NCI-H2081 treated with DMSO at 0.1 percent for 48 hours (cell line): ENCODE measurements around the gene SCYGR3.

Experiments used
- DNase-seq: peaks from one replicate; lab custom pipeline; 2025; lab: John Stamatoyannopoulos, UW

Gene SCYGR3, protein sequence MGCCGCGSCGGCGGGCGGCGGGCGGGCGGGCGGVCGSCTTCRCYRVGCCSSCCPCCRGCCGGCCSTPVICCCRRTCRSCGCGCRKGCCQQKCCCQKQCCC

DNA sequence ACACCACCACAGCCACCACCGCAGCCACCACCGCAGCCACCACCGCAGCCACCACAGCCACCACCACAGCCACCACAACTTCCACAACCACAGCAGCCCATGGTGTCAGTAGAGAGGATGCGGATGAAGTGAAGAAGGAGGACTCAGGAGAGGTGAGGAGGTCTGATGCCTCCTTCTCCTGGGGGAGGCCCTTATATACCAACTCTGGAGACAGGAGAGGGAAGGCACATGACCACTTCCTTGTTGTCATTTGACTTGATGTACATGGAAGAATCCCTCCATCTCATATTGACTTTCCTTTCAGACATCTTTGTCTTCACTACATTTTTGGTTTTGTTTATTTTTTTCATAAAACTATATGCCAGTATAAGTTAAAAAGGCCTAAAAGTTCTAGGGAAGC is at the start of gene SCYGR3:
Gene SCYGR3 (minus strand): TSS at position 101 of the 400 bp plus-strand sequence. CDS start 0 bp downstream, at position 101.
- DNase-seq = no peak

GRCh38 chr2:227661827-227662226 is 47.2 kb upstream of the SCYGR3 start:
- DNase-seq = no peak

DNA sequence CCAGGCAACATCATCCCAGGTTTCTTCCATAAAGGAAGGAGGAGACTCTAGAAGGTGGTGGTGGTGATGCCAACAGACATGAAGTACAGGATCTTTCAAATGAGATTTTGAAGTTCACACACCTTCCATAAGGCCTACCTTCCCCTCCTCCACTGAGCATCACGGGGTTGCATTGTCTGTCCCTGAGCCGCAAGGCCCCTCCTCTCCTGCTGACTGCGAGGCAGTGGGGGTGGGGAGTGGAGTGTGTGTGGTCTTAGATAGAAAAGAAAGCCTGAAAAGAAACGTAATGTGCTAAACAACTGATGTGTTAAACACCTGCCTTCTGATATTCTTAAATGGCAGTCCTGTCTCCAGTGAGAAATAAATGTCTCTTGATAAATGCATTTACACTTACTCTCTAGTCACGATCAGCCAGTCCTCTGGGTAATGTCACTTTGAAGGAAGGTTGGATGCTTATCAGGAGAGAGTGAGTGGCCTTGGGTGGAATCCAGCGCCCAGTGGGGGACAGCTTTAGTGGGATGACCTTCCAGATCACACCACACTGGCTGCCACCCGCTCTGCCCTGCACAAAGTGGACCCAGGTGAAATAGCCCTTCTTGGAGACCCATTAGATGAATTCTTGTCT is 46.5 kb upstream of the SCYGR3 start:
- no peak for DNase-seq

DNA sequence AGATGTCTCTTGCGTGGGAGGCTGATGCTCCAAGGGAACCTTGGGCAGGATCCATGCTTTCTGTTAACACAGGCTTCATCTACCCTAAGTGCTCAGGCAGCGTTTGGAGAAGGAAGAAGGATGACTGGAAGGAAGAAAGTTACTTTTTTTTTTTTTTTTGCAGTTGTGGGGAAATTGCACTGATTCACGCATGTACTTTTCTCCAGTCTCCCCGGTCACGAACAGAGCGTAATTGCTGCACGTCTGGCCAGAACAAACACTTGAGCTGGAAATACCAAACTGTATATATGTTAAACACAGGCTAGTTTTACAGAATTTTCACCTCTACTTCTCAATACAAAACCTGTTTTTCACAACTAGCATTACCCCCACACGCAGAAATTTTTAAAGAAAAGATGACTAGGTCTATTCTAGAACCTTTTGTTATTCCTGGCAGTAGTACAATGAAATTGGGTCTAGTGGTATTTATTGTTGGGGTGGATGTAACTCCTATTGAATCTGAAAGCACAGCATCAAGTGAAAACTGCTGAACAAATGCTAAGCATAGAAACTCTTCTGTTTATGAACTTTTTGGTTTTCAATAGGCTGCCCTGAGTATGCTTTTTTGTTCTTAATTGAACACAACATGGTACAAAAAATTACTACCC is 42.7 kb upstream of the SCYGR3 start:
- DNase-seq = no peak

DNA sequence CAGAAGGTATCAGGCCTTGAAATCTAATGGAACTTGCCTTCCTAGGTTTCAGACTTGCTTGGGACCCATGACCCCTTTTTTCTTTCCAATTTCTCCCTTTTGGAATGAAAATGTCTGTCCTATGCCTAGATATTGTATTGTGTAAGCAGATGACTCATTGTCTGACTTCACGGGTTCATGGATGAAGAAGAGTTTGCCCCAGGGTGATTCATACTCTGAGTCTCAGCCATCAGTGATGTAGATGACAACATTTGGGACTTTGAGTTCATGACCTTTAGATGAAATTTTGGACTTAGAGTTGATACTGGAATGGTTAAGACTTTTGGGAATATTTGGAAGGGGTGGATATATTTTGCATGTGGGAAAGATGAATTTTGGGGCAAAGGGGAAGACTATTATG is 40.8 kb upstream of the SCYGR3 start:
- no peak for DNase-seq

- DNase-seq = no peak
These were observed 39.8 kb upstream of the SCYGR3 start for GRCh38 chr2:227654426-227654825.

- no peak for DNase-seq
These were observed 38.8 kb upstream of the SCYGR3 start for GRCh38 chr2:227653419-227653818.

GRCh38 chr2:227643990-227644551 is 29.4 kb upstream of the SCYGR3 start:
- no peak for DNase-seq

DNA sequence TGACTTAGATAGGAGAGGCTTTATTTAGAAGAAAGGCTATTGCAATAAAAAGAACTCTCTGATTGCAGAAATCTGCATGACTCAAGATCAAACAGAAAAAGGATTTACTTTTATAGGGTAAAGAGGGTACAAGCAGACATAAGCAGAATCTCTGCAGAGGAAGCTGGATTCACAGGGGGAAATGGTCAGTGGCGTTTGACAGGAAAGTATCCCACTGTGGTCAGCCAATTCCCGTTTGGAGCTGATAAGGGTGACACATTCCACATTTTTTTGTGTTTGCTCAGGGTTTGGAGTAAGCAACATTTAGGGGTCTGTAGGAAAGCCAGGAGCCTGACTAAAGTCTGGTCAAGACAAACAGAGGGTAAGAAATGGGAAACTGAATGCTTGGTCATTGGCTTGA is 28.0 kb upstream of the SCYGR3 start:
- no peak for DNase-seq

DNA sequence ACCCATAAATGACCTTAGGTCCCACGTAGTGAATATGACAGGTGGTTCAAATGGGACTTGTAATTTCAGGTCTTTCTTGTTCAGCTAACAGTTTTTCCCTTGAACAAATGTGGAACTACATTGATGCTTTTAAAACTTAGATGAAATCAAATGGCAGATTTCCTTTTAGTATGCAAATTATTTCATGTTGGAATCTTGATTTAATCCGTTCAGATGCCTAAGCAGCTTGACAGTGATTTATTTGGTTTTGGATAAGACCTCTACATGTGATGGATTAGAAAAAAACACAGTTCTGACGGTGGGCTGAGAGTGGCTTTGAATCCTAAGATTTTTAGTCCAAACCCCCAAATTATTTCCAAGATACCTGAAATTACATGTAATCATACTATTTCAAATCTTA is 19.6 kb upstream of the SCYGR3 start:
- DNase-seq = no peak

DNA sequence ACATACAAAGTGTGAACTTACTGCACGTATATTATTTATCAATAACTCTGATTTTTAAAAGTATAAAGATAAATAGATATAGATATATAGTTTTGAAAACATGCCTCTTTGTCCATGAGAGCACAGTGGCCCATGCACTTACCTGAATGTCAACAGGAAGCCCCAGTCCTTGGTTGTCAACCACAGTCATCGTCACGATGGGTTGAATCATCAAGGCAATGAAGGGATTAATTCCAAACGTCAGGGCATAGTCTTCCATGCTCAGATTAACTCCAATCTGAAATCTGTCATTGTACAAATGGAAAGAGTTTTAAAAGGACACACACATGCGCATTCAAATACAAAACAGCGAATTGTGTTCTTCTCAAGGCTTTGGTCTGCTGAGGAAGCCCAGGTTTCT is 18.2 kb upstream of the SCYGR3 start:
- DNase-seq = no peak

GRCh38 chr2:227630322-227630721 is 15.7 kb upstream of the SCYGR3 start:
- DNase-seq = no peak

- DNase-seq = no peak
These were observed 14.8 kb upstream of the SCYGR3 start for GRCh38 chr2:227629435-227629834.

DNA sequence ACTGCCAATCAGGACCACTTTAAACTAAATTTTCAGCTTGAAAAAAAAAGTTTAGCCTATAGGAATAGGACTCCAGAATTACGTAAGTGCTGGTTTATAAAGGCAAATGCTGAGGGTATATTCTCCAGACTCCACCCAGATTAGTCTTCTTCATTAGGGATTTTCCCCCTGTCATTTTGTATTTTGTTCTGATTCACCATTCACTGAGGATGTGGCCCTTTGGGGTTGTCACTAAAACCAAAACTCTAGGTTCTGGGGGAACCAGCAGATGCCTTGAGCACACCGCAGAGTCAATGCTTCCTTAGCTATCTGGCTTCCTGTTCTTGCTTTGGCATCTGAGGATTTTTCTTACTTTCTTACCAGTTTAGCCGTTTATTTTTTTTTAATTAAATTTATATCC is 13.1 kb upstream of the SCYGR3 start:
- DNase-seq = no peak

- DNase-seq = no peak
These were observed 12.0 kb upstream of the SCYGR3 start for GRCh38 chr2:227626580-227627151.

DNA sequence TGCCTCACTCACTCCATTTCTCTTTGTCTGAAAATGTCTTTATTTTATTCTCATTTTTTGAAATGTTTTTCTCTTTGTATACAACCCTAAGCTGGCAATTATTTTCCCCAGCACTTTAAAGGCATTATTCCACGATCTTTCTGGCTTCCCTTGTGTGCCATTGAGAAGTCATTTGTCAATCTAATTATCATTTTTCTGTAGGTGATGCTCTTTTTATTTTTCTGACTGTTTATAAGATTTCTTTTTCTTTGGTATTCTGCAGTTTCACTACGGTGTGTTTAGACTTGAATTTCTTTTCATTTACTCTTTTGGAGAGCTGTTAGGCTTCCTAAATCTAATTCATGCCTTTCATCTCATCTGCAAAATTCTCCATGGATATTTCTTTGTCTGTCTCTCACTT is 10.8 kb upstream of the SCYGR3 start:
- DNase-seq = no peak

GRCh38 chr2:227623226-227623625 is 8.6 kb upstream of the SCYGR3 start:
- DNase-seq = no peak

DNA sequence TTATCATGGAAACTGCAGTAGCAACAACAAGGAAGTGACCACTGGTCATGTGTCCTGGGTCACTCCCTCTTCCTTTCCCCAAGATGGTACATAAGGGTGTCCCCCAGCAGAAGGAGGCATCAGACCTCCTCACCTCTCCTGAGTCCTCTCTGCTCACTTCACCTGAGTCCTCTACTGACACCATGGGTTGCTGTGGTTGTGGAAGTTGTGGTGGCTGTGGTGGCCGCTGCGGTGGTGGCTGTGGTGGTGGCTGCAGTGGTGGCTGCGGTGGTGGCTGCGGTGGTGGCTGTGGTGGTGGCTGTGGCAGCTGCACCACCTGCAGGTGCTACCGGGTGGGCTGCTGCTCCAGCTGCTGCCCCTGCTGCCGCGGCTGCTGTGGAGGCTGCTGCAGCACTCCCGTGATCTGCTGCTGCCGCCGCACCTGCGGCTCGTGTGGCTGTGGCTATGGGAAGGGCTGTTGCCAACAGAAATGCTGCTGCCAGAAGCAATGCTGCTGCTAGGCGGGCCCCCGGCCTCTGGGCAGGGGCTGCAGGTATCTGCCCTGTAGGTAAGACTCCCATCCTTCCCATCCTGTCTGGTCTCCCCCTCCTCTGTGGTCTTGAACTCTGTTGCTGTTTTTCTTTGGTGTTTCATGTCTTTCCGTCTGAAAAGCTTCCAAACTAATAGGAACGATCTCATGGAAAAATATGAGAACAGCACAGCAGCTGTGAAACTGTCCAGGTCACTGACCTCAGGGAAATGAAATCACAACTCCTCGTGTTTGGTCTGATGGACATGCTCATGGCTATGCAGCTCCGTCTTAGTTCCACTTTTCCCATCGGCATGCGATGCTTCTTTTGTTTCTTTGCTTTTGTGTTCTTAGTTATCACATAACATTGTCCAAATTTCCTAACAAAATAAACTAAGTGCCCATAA is 2.9 kb upstream of the SCYGR3 start, which contains the start of gene SCYGR4:
Gene SCYGR4 (plus strand): TSS at position 183 of the 915 bp plus-strand sequence. CDS start 0 bp downstream, at position 183.
- DNase-seq = no peak

- DNase-seq = no peak
These were observed 2.0 kb upstream of the SCYGR3 start for GRCh38 chr2:227616631-227617030.

DNA sequence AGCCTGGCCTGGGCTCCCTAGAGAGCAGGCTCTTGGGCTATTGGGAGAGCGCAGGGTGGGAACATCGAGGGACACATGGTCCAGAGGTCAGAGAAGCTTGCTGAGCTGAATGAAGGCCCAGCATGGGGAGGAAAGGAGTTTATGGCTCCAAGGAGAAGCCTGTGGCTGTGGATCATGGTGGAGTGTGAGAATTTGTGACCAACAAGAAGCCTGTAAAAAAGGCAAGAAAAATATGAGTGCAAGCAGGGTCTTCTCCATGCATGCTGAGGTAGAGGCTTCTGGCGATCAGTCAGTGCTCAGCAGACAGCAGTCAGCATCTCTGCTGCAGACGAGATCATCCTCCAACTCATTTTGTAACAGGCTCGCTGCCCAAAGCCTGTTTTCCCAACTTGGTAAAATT is 1.3 kb upstream of the SCYGR3 start:
- no peak for DNase-seq

DNA sequence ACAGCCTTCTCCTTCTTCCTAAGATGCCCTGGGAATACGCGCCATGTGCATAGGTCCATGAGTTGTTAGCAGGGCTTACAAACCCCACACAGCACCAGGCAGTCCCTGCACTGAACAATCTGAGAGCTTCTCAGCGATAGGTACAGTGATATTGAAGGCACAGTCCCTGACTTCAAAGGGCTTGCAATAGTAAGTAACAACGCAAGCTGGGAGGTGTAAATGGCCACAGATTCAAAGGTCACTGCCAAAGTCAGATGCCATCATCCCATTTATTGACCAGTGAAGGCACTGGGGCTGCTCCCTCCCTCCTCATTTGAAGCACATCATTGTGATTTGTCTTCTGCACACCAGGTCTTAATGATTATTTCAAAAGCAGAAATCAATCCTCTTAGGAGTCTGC is 541 bp upstream of the SCYGR3 start:
- DNase-seq = no peak

DNA sequence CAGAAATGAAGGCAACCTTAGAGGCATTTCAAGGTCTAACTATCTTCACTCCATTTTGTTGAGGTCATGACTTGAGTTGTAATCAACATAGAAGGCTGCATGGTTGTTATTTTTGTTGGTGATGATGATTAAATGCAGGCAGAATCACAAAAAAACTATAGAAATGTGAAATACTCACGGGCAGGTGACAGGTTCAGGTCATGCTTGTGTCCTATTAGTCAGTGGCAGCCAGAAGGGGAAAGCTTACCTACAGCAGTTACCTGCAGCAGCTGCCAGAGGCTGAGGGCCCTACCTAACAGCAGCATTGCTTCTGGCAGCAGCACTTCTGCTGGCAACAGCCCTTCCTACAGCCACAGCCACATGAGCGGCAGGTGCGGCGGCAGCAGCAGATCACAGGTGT is 394 bp downstream of the SCYGR3 start:
- DNase-seq = no peak
